Chondrocyte (in vitro differentiated cells): Measurements from ENCODE around the gene SLIT1. TPM values are rescaled to one million over a fixed set of nuclear protein-coding genes. Genes with fewer than 3 reads are reported as not detected.

ENCODE experiments used
- DNase-seq: peaks from one replicate; pipeline ENCODE4 v3.0.0; 2021; ENCODE audit warnings: mixed read lengths, low spot score
- H3K27ac Mint-ChIP-seq: one replicate; pipeline ENCODE4 v1.8.0; 2021; ENCODE audit warnings: mild to moderate bottlenecking, moderate library complexity, mixed read lengths; ENCODE audit not compliant: unreplicated experiment
- H3K27me3 Mint-ChIP-seq: 2 replicates; pipeline ENCODE4 v1.8.0; 2021; ENCODE audit warnings: low read depth, mixed read lengths
- H3K36me3 Mint-ChIP-seq: 2 replicates; pipeline ENCODE4 v1.8.0; 2021; ENCODE audit warnings: low read depth, mixed read lengths
- H3K4me1 Mint-ChIP-seq: 2 replicates; pipeline ENCODE4 v1.8.0; 2021; ENCODE audit warnings: low read depth, mild to moderate bottlenecking, mixed read lengths
- H3K4me3 Mint-ChIP-seq: one replicate; pipeline ENCODE4 v1.8.0; 2021; ENCODE audit warnings: mild to moderate bottlenecking, moderate library complexity, mixed read lengths; ENCODE audit not compliant: unreplicated experiment
- H3K9me3 Mint-ChIP-seq: 2 replicates; pipeline ENCODE4 v1.8.0; 2021; ENCODE audit warnings: low read depth, mixed read lengths
- total RNA-seq: library from RNA; stranded (reverse); gene quantifications from 3 replicates; pipeline ENCODE4 v1.2.1, GENCODE V29; 2021
- TF ChIP-seq, protein P1 (sequence below): fragments of 200-600 bp; sonication (generic); IDR thresholded peaks from 2 replicates; pipeline ENCODE4 v1.5.0; 2021; ENCODE audit warnings: antibody characterized with exemption, mild to moderate bottlenecking, moderate library complexity

SLIT1 gene
- total RNA-seq, 1 donor from 2014 or later: not detected

- DNase-seq: no peak
- H3K27me3 Mint-ChIP-seq: peaks cover 57% of the 10 kb centered on the region
- no peak overlapping the region for H3K4me3 Mint-ChIP-seq
- H3K36me3 Mint-ChIP-seq: no peaks in the 10 kb centered on the region
- TF ChIP-seq, protein P1, sequence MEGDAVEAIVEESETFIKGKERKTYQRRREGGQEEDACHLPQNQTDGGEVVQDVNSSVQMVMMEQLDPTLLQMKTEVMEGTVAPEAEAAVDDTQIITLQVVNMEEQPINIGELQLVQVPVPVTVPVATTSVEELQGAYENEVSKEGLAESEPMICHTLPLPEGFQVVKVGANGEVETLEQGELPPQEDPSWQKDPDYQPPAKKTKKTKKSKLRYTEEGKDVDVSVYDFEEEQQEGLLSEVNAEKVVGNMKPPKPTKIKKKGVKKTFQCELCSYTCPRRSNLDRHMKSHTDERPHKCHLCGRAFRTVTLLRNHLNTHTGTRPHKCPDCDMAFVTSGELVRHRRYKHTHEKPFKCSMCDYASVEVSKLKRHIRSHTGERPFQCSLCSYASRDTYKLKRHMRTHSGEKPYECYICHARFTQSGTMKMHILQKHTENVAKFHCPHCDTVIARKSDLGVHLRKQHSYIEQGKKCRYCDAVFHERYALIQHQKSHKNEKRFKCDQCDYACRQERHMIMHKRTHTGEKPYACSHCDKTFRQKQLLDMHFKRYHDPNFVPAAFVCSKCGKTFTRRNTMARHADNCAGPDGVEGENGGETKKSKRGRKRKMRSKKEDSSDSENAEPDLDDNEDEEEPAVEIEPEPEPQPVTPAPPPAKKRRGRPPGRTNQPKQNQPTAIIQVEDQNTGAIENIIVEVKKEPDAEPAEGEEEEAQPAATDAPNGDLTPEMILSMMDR: no peak
- no peaks in the 10 kb centered on the region for H3K4me1 Mint-ChIP-seq
- no peak overlapping the region for H3K27ac Mint-ChIP-seq
- no peaks in the 10 kb centered on the region for H3K9me3 Mint-ChIP-seq
These were observed 58.2 kb downstream of the SLIT1 start for GRCh38 chr10:97127509-97127908.

DNA sequence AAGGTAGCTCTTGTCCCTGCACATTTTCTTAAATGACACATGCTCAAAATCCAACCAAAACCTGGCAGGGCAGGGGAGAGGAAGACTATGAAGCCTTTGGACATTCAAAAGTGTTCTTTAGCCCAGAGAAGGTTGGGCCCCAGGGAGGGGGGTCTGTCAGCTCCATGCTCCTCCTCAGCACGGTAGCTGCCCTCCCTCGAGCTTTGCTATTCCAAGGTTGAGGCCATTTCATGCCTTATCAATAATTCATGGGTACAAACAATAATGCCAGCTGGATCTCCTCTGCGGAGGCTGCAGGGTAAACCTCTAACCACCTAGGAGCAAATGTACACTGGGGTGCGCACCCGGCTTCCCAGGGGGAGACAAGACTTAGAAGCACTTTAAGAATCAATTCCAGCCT, 61.5 kb downstream of the SLIT1 start:
- no peaks in the 10 kb centered on the region for H3K4me1 Mint-ChIP-seq
- no peak for DNase-seq
- H3K27me3 Mint-ChIP-seq: peaks cover 68% of the 10 kb centered on the region
- H3K4me3 Mint-ChIP-seq: no peak overlapping the region
- no peak overlapping the region for H3K27ac Mint-ChIP-seq
- TF ChIP-seq, protein P1: no peak
- H3K9me3 Mint-ChIP-seq: no peaks in the 10 kb centered on the region
- no peaks in the 10 kb centered on the region for H3K36me3 Mint-ChIP-seq

- no peaks in the 10 kb centered on the region for H3K4me1 Mint-ChIP-seq
- peaks cover 66% of the 10 kb centered on the region for H3K27me3 Mint-ChIP-seq
- H3K4me3 Mint-ChIP-seq: no peak overlapping the region
These were observed 62.0 kb downstream of the SLIT1 start for GRCh38 chr10:97123765-97124164.

GRCh38 chr10:97121041-97121440, 64.7 kb downstream of the SLIT1 start:
- peaks cover 53% of the 10 kb centered on the region for H3K27me3 Mint-ChIP-seq
- H3K4me1 Mint-ChIP-seq: no peaks in the 10 kb centered on the region
- no peaks in the 10 kb centered on the region for H3K9me3 Mint-ChIP-seq
- no peak overlapping the region for H3K4me3 Mint-ChIP-seq
- no peak overlapping the region for H3K27ac Mint-ChIP-seq
- TF ChIP-seq, protein P1: no peak
- DNase-seq: no peak
- H3K36me3 Mint-ChIP-seq: no peaks in the 10 kb centered on the region

More at GRCh38 chr10:97123765-97124164, 62.0 kb downstream of the SLIT1 start:
- no peak for DNase-seq
- no peak overlapping the region for H3K27ac Mint-ChIP-seq
- H3K36me3 Mint-ChIP-seq: no peaks in the 10 kb centered on the region
- H3K9me3 Mint-ChIP-seq: no peaks in the 10 kb centered on the region
- TF ChIP-seq, protein P1: no peak

- Mint-ChIP-seq H3K4me3 (no peak overlapping the region), H3K27ac (no peak overlapping the region), H3K9me3 (no peaks in the 10 kb centered on the region), H3K4me1 (no peaks in the 10 kb centered on the region), H3K36me3 (no peaks in the 10 kb centered on the region), H3K27me3 (peaks cover 49% of the 10 kb centered on the region)
- TF ChIP-seq, protein P1: no peak
- no peak for DNase-seq
These were observed 65.4 kb downstream of the SLIT1 start for GRCh38 chr10:97120370-97120769.
